ENCODE data around the gene TMEM238.

The TMEM238 gene

GRCh38 chr19:55373306-55373992 lies 10.6 kb downstream of the TMEM238 start:
- H3K4me1 ChIP-seq (ENCODE audit: insufficient read depth, low read length): peaks cover 24% of the 10 kb centered on the region
- H3K27ac ChIP-seq (ENCODE audit: low read length): no peak overlapping the region
- H3K4me3 ChIP-seq (ENCODE audit: low read length): no peak overlapping the region; the same call in 1 of the 2 replicates
- no peaks in the 10 kb centered on the region for H3K9me3 ChIP-seq (ENCODE audit: insufficient read depth, low read depth, low read length)
- H3K9ac ChIP-seq (ENCODE audit: low read depth, low read length): no peak overlapping the region
- no peaks in the 10 kb centered on the region for H3K36me3 ChIP-seq (ENCODE audit: insufficient read depth, low read depth, low read length)
- peaks cover 91% of the 10 kb centered on the region for H3K27me3 ChIP-seq (ENCODE audit: insufficient read depth, low read length)

GRCh38 chr19:55372316-55373081 lies 11.6 kb downstream of the TMEM238 start:
- H3K4me3 ChIP-seq (ENCODE audit: low read length): no peak overlapping the region
- H3K9me3 ChIP-seq (ENCODE audit: insufficient read depth, low read depth, low read length): no peaks in the 10 kb centered on the region
- no peak overlapping the region for H3K9ac ChIP-seq (ENCODE audit: low read depth, low read length)
- H3K36me3 ChIP-seq (ENCODE audit: insufficient read depth, low read depth, low read length): no peaks in the 10 kb centered on the region
- H3K27ac ChIP-seq (ENCODE audit: low read length): no peak overlapping the region
- H3K27me3 ChIP-seq (ENCODE audit: insufficient read depth, low read length): peaks cover 91% of the 10 kb centered on the region
- peaks cover 24% of the 10 kb centered on the region for H3K4me1 ChIP-seq (ENCODE audit: insufficient read depth, low read length)

- H3K9ac ChIP-seq (ENCODE audit: low read depth, low read length): no peak within 1 kb of the TSS
- peak within 1 kb of the TSS; percentile 68; the same call in 1 of the 2 replicates for H3K4me3 ChIP-seq (ENCODE audit: low read length)
- peaks cover 76% of the 10 kb centered on the region for H3K27me3 ChIP-seq (ENCODE audit: insufficient read depth, low read length)
- H3K27ac ChIP-seq (ENCODE audit: low read length): no peak within 1 kb of the TSS
- H3K36me3 ChIP-seq (ENCODE audit: insufficient read depth, low read depth, low read length): no peaks in the 10 kb centered on the region
- H3K9me3 ChIP-seq (ENCODE audit: insufficient read depth, low read depth, low read length): no peaks in the 10 kb centered on the region
- peaks cover 12% of the 10 kb centered on the region for H3K4me1 ChIP-seq (ENCODE audit: insufficient read depth, low read length)
Measured at GRCh38 chr19:55370305-55370988, 13.6 kb downstream of the TMEM238 start, which contains the start of gene IL11. TSS of gene IL11 (minus strand) at chr19:55370463. CDS start at chr19:55370310, 153 bp downstream.

- H3K36me3 ChIP-seq (ENCODE audit: insufficient read depth, low read depth, low read length): no peaks in the 10 kb centered on the region
- H3K9ac ChIP-seq (ENCODE audit: low read depth, low read length): no peak overlapping the region
- peaks cover 12% of the 10 kb centered on the region for H3K4me1 ChIP-seq (ENCODE audit: insufficient read depth, low read length)
- H3K27ac ChIP-seq (ENCODE audit: low read length): no peak overlapping the region
- peaks cover 73% of the 10 kb centered on the region for H3K27me3 ChIP-seq (ENCODE audit: insufficient read depth, low read length)
- peak overlapping the region; percentile 68; the same call in 1 of the 2 replicates for H3K4me3 ChIP-seq (ENCODE audit: low read length)
- no peaks in the 10 kb centered on the region for H3K9me3 ChIP-seq (ENCODE audit: insufficient read depth, low read depth, low read length)
Measured at GRCh38 chr19:55369653-55370304, 14.3 kb downstream of the TMEM238 start.

GRCh38 chr19:55368701-55369563 lies 15.2 kb downstream of the TMEM238 start:
- H3K27me3 ChIP-seq (ENCODE audit: insufficient read depth, low read length): peaks cover 74% of the 10 kb centered on the region
- no peaks in the 10 kb centered on the region for H3K9me3 ChIP-seq (ENCODE audit: insufficient read depth, low read depth, low read length)
- H3K36me3 ChIP-seq (ENCODE audit: insufficient read depth, low read depth, low read length): no peaks in the 10 kb centered on the region
- peak overlapping the region; percentile 38; the same call in 1 of the 2 replicates for H3K4me3 ChIP-seq (ENCODE audit: low read length)
- no peak overlapping the region for H3K9ac ChIP-seq (ENCODE audit: low read depth, low read length)
- H3K27ac ChIP-seq (ENCODE audit: low read length): no peak overlapping the region
- H3K4me1 ChIP-seq (ENCODE audit: insufficient read depth, low read length): peaks cover 10% of the 10 kb centered on the region

GRCh38 chr19:55368106-55368505 lies 16.0 kb downstream of the TMEM238 start:
- H3K9ac ChIP-seq (ENCODE audit: low read depth, low read length): no peak overlapping the region
- H3K27me3 ChIP-seq (ENCODE audit: insufficient read depth, low read length): peaks cover 67% of the 10 kb centered on the region

GRCh38 chr19:55366790-55367189 lies 17.3 kb downstream of the TMEM238 start:
- Histone ChIP-seq H3K27me3 (ENCODE audit: insufficient read depth, low read length) (peaks cover 55% of the 10 kb centered on the region), H3K9me3 (ENCODE audit: insufficient read depth, low read depth, low read length) (no peaks in the 10 kb centered on the region), H3K27ac (ENCODE audit: low read length) (no peak overlapping the region)

More at GRCh38 chr19:55368106-55368505, 16.0 kb downstream of the TMEM238 start:
- no peaks in the 10 kb centered on the region for H3K36me3 ChIP-seq (ENCODE audit: insufficient read depth, low read depth, low read length)
- no peak overlapping the region for H3K27ac ChIP-seq (ENCODE audit: low read length)
- H3K4me1 ChIP-seq (ENCODE audit: insufficient read depth, low read length): peaks cover 4% of the 10 kb centered on the region
- H3K9me3 ChIP-seq (ENCODE audit: insufficient read depth, low read depth, low read length): no peaks in the 10 kb centered on the region
- no peak overlapping the region for H3K4me3 ChIP-seq (ENCODE audit: low read length)

GRCh38 chr19:55365964-55366363 lies 18.1 kb downstream of the TMEM238 start:
- Histone ChIP-seq H3K36me3 (ENCODE audit: insufficient read depth, low read depth, low read length) (no peaks in the 10 kb centered on the region), H3K27me3 (ENCODE audit: insufficient read depth, low read length) (peaks cover 47% of the 10 kb centered on the region), H3K9ac (ENCODE audit: low read depth, low read length) (no peak overlapping the region), H3K27ac (ENCODE audit: low read length) (no peak overlapping the region), H3K9me3 (ENCODE audit: insufficient read depth, low read depth, low read length) (no peaks in the 10 kb centered on the region), H3K4me1 (ENCODE audit: insufficient read depth, low read length) (peaks cover 4% of the 10 kb centered on the region), H3K4me3 (ENCODE audit: low read length) (no peak overlapping the region)

More at GRCh38 chr19:55366790-55367189, 17.3 kb downstream of the TMEM238 start:
- Histone ChIP-seq H3K9ac (ENCODE audit: low read depth, low read length) (no peak overlapping the region), H3K4me1 (ENCODE audit: insufficient read depth, low read length) (peaks cover 4% of the 10 kb centered on the region), H3K36me3 (ENCODE audit: insufficient read depth, low read depth, low read length) (no peaks in the 10 kb centered on the region), H3K4me3 (ENCODE audit: low read length) (no peak overlapping the region)

GRCh38 chr19:55365245-55365644 lies 18.8 kb downstream of the TMEM238 start:
- H3K4me1 ChIP-seq (ENCODE audit: insufficient read depth, low read length): no peaks in the 10 kb centered on the region; the same call in 1 of the 2 replicates
- no peaks in the 10 kb centered on the region for H3K9me3 ChIP-seq (ENCODE audit: insufficient read depth, low read depth, low read length)
- no peaks in the 10 kb centered on the region for H3K36me3 ChIP-seq (ENCODE audit: insufficient read depth, low read depth, low read length)
- H3K27ac ChIP-seq (ENCODE audit: low read length): no peak overlapping the region
- no peak overlapping the region for H3K4me3 ChIP-seq (ENCODE audit: low read length)
- H3K9ac ChIP-seq (ENCODE audit: low read depth, low read length): no peak overlapping the region
- H3K27me3 ChIP-seq (ENCODE audit: insufficient read depth, low read length): peaks cover 41% of the 10 kb centered on the region

GRCh38 chr19:55362990-55363716 lies 20.9 kb downstream of the TMEM238 start, which contains the start of gene GARIN5B:
TSS of gene GARIN5B (minus strand) at chr19:55363260. CDS start at chr19:55363066, 194 bp downstream.
- Histone ChIP-seq H3K9ac (ENCODE audit: low read depth, low read length) (no peak within 1 kb of the TSS), H3K9me3 (ENCODE audit: insufficient read depth, low read depth, low read length) (no peaks in the 10 kb centered on the region), H3K4me3 (ENCODE audit: low read length) (no peak within 1 kb of the TSS), H3K4me1 (ENCODE audit: insufficient read depth, low read length) (no peaks in the 10 kb centered on the region), H3K27me3 (ENCODE audit: insufficient read depth, low read length) (peaks cover 30% of the 10 kb centered on the region), H3K27ac (ENCODE audit: low read length) (no peak within 1 kb of the TSS), H3K36me3 (ENCODE audit: insufficient read depth, low read depth, low read length) (no peaks in the 10 kb centered on the region)

Measured in iPS-20b (cell line).